SU-DHL-6 (cell line): ENCODE data around the gene DST.

ENCODE experiments used
- H2AFZ ChIP-seq: fragments of 200-600 bp; sonication (generic); 2 replicates; pipeline ENCODE4 v1.6.1; 2014; ENCODE audit warnings: low read depth, mild to moderate bottlenecking, moderate library complexity, mixed read lengths, antibody characterized with exemption, low read length; ENCODE audit not compliant: severe bottlenecking
- H3F3A ChIP-seq: fragments of 200-600 bp; shearing (Covaris generic); 2 replicates; pipeline ENCODE4 v1.6.0; 2016; ENCODE audit warnings: antibody characterized with exemption, mild to moderate bottlenecking; ENCODE audit not compliant: insufficient read depth
- H3K27ac ChIP-seq: fragments of 200-600 bp; sonication (generic); 2 replicates; pipeline ENCODE4 v1.5.1; 2016; ENCODE audit warnings: low read depth, mild to moderate bottlenecking, low read length, moderate library complexity, mixed read lengths
- H3K27me3 ChIP-seq: fragments of 200-600 bp; sonication (generic), shearing (Covaris generic); 2 replicates; pipeline ENCODE4 v1.6.0; 2014; ENCODE audit warnings: mild to moderate bottlenecking, low read length
- H3K36me3 ChIP-seq: fragments of 200-600 bp; sonication (generic); 2 replicates; pipeline ENCODE4 v1.6.1; 2014; ENCODE audit warnings: mild to moderate bottlenecking, low read length, mixed read lengths
- H3K4me2 ChIP-seq: fragments of 300-600, 200-600 bp; shearing (Covaris generic), sonication (generic); 2 replicates; pipeline ENCODE4 v1.6.0; 2014; ENCODE audit warnings: low read length, low read depth, mild to moderate bottlenecking; ENCODE audit not compliant: poor library complexity, severe bottlenecking
- H3K4me3 ChIP-seq: fragments of 200-600 bp; sonication (generic); 2 replicates; pipeline ENCODE4 v1.5.1; 2014; ENCODE audit warnings: antibody characterized with exemption, low read length, mild to moderate bottlenecking, mixed read lengths; ENCODE audit not compliant: insufficient read depth, poor library complexity, severe bottlenecking
- H3K79me2 ChIP-seq: fragments of 200-600 bp; sonication (generic); 2 replicates; pipeline ENCODE4 v1.6.1; 2014; ENCODE audit warnings: mild to moderate bottlenecking, low read length, moderate library complexity; ENCODE audit not compliant: insufficient read depth
- H3K9ac ChIP-seq: fragments of 200-600 bp; sonication (generic); 2 replicates; pipeline ENCODE4 v1.7.0; 2014; ENCODE audit warnings: mild to moderate bottlenecking, low read length
- H3K9me2 ChIP-seq: fragments of 200-600 bp; sonication (generic); replicated peaks from 2 replicates; pipeline ENCODE4 v1.6.1; 2014; ENCODE audit warnings: low read length; ENCODE audit not compliant: insufficient read depth
- H3K9me3 ChIP-seq: fragments of 200-600 bp; sonication (generic); 2 replicates; pipeline ENCODE4 v1.6.1; 2014; ENCODE audit warnings: low read length, mixed read lengths; ENCODE audit not compliant: insufficient read depth
- H4K20me1 ChIP-seq: fragments of 200-600 bp; sonication (generic); 2 replicates; pipeline ENCODE4 v1.6.1; 2014; ENCODE audit warnings: low read depth, mild to moderate bottlenecking, antibody characterized with exemption, low read length, moderate library complexity, mixed read lengths
- EZH2phosphoT487 ChIP-seq: fragments of 200-600 bp; sonication (generic), shearing (Covaris generic); conservative IDR thresholded peaks from 2 replicates; pipeline ENCODE4 v1.6.1; 2018; ENCODE audit warnings: mild to moderate bottlenecking, antibody characterized with exemption, low read length, moderate library complexity, mixed read lengths
- TF ChIP-seq, protein P1 (sequence below): fragments of 200-600 bp; sonication (generic); IDR thresholded peaks from one replicate; pipeline ENCODE4 v1.5.1; 2017; ENCODE audit warnings: antibody characterized with exemption, mild to moderate bottlenecking, low read length, moderate library complexity; ENCODE audit not compliant: insufficient read depth, poor library complexity, severe bottlenecking

DST gene

DNA sequence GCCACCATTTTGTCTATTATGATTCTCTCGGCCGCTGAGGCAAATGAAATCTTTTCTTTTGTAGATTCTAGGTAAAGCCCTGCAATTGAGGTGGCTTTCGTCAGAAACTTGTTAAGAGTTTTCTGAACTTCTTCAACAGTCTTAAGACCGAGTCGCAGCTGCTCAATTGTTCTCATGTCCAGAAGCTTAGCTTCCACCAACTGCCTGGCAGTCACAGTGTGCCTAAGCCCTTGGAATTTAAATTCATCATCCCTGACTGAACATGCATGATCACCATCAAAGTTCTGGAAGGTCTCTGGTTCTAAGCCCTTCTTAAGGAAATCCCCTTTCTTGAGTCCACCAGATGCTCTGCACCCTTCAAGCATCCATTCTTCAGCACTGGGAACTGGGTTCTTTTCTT lies 25.7 kb downstream of the DST start:
- Histone ChIP-seq H3K9ac (no peak overlapping the region), H2AFZ (no peak overlapping the region), H3K79me2 (no peaks in the 10 kb centered on the region), H3K36me3 (no peaks in the 10 kb centered on the region), H3K4me3 (no peak overlapping the region), H3K9me3 (no peaks in the 10 kb centered on the region), H3K27me3 (peaks cover 4% of the 10 kb centered on the region; the same call in 1 of the 2 replicates), H3K9me2 (no peaks in the 10 kb centered on the region), H4K20me1 (no peaks in the 10 kb centered on the region), H3K27ac (no peak overlapping the region), H3F3A (no peaks in the 10 kb centered on the region), H3K4me2 (no peak overlapping the region)
- TF ChIP-seq EZH2phosphoT487 = no peak
- TF ChIP-seq, protein P1, sequence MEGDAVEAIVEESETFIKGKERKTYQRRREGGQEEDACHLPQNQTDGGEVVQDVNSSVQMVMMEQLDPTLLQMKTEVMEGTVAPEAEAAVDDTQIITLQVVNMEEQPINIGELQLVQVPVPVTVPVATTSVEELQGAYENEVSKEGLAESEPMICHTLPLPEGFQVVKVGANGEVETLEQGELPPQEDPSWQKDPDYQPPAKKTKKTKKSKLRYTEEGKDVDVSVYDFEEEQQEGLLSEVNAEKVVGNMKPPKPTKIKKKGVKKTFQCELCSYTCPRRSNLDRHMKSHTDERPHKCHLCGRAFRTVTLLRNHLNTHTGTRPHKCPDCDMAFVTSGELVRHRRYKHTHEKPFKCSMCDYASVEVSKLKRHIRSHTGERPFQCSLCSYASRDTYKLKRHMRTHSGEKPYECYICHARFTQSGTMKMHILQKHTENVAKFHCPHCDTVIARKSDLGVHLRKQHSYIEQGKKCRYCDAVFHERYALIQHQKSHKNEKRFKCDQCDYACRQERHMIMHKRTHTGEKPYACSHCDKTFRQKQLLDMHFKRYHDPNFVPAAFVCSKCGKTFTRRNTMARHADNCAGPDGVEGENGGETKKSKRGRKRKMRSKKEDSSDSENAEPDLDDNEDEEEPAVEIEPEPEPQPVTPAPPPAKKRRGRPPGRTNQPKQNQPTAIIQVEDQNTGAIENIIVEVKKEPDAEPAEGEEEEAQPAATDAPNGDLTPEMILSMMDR = no peak

DNA sequence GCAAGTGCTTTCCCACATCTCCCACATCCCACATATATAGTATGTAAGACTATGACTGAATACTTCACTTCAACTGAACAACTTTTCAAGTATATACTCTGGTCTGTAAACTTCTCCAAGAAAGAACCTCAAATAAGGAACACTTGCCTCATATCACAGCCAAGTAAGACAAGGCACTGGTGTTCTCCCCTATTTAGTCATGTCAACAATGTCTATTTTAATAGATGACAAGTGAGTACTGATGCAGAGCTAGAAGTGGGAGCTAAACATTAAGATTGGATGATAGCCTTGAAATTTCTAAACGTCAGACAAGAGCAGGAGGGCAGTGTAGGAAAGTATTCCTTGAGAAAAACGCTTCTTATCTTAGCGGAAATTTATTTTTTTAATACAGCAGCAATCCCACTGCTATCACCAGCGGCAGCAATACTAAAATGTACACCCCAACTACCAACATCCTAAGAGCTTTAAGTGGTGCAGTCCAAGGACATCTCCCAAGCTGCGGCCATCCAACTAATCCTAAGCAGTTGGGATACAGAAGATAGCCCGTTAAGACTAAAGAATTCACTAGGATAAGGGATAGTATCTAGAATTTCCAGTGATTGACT lies 29.3 kb downstream of the DST start:
- H3K9me2 ChIP-seq = no peaks in the 10 kb centered on the region
- H3K27ac ChIP-seq = no peak overlapping the region
- no peak overlapping the region for H3K4me3 ChIP-seq
- H3K79me2 ChIP-seq = no peaks in the 10 kb centered on the region
- H3F3A ChIP-seq = no peaks in the 10 kb centered on the region
- peaks cover 4% of the 10 kb centered on the region; the same call in 1 of the 2 replicates for H3K27me3 ChIP-seq
- TF ChIP-seq, protein P1 = no peak
- TF ChIP-seq EZH2phosphoT487 = no peak
- H3K9me3 ChIP-seq = no peaks in the 10 kb centered on the region
- no peaks in the 10 kb centered on the region for H3K36me3 ChIP-seq
- no peak overlapping the region for H3K9ac ChIP-seq
- H2AFZ ChIP-seq = no peak overlapping the region
- H3K4me2 ChIP-seq = no peak overlapping the region
- no peaks in the 10 kb centered on the region for H4K20me1 ChIP-seq

DNA sequence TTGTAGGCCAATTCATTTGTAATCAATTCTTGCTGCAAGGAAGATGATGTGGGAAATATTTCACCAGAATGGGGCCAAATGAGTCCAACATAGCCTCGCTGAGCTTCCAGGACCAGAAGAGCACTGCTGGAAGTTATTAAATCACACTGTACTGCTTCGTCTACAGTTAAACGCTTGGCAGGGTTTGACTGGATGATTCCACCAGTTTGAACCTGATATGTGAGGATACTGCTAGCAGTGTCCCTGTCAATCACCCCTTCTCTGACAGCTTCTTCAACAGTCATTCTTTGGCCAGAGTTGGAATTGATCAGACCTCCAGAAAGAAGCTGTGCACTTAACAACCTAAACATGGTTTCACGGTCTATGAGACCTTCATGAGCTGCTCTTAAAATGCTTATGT lies 34.4 kb downstream of the DST start:
- no peak overlapping the region for H3K9ac ChIP-seq
- no peak overlapping the region for H3K27ac ChIP-seq
- no peak overlapping the region for H3K4me2 ChIP-seq
- H3F3A ChIP-seq = no peaks in the 10 kb centered on the region
- TF ChIP-seq EZH2phosphoT487 = no peak
- TF ChIP-seq, protein P1 = no peak
- no peaks in the 10 kb centered on the region for H4K20me1 ChIP-seq
- H3K36me3 ChIP-seq = no peaks in the 10 kb centered on the region
- H3K79me2 ChIP-seq = no peaks in the 10 kb centered on the region
- H2AFZ ChIP-seq = no peak overlapping the region
- no peaks in the 10 kb centered on the region for H3K9me2 ChIP-seq
- H3K9me3 ChIP-seq = no peaks in the 10 kb centered on the region
- no peaks in the 10 kb centered on the region for H3K27me3 ChIP-seq
- no peak overlapping the region for H3K4me3 ChIP-seq
